Prostate gland (tissue), 2 donors: Measurements from ENCODE around the gene EMID1.

ENCODE experiments used
- POLR2A ChIP-seq: fragments of 450-650 bp; IDR thresholded peaks from one replicate; pipeline ENCODE4 v1.6.1; 2016; ENCODE audit warnings: antibody characterized with exemption, mild to moderate bottlenecking
- POLR2AphosphoS5 ChIP-seq: sonication (generic); formaldehyde crosslinking; IDR thresholded peaks from one replicate; pipeline ENCODE4 v1.6.1; 2017; ENCODE audit warnings: antibody characterized with exemption
- TF ChIP-seq, protein P1 (sequence below), 4 experiments: fragments of 200-600 bp in 2 of 4; fragments of 450-650 bp in 2 of 4; sonication (generic) in 2 of 4; IDR thresholded peaks; 1 replicate in 3 of 4; 2 replicates in 1 of 4; pipeline ENCODE4 v1.5.1; 2016 to 2019; ENCODE audit warnings: antibody characterized with exemption in 4 of 4, mild to moderate bottlenecking in 2 of 4, moderate library complexity in 2 of 4

DNA sequence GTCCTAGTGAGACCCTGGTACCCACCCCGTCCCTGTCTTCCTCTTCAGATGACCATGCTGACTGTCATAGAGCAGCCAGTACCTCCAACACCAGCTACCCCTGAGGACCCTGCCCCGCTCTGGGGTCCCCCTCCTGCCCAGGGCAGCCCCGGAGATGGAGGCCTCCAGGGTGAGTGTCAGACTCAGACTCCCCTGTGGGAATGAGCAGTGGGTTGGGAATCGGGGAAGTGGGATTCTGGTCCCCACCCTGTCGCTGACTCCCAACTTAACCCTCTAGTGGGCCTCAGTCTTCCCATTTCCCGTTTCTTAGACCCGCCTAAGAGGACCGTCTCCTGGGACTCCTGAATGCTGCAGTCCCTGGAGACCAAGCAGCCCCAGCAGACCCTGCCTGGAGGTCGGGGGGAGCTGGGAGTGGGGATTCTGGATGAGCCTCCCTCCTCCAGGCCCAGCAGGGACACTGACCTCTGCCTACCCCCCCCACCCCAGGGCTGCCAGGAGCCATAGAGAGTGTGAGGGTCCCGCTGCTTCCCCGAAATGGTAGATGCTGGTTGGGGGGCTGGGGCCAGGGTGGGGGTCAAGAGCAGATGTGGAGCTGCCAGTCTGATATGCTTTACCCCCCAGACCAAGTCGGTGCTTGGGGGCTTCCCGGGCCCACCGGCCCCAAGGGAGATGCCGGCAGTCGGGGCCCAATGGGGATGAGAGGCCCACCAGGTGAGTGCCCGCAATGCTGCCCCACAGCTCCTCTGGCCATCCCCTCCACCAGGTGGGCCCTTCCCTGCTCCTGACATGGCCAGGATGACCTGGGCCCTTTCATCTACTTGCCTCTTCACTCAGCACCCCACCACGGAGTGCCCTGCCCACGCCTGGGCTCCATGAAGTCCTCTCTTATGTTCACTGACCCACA lies 25.5 kb downstream of the EMID1 start:
- TF ChIP-seq, protein P1, sequence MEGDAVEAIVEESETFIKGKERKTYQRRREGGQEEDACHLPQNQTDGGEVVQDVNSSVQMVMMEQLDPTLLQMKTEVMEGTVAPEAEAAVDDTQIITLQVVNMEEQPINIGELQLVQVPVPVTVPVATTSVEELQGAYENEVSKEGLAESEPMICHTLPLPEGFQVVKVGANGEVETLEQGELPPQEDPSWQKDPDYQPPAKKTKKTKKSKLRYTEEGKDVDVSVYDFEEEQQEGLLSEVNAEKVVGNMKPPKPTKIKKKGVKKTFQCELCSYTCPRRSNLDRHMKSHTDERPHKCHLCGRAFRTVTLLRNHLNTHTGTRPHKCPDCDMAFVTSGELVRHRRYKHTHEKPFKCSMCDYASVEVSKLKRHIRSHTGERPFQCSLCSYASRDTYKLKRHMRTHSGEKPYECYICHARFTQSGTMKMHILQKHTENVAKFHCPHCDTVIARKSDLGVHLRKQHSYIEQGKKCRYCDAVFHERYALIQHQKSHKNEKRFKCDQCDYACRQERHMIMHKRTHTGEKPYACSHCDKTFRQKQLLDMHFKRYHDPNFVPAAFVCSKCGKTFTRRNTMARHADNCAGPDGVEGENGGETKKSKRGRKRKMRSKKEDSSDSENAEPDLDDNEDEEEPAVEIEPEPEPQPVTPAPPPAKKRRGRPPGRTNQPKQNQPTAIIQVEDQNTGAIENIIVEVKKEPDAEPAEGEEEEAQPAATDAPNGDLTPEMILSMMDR (IDR thresholded peaks at IDR 0.05) = no peak
- no peak for TF ChIP-seq POLR2A
- TF ChIP-seq POLR2AphosphoS5 = no peak
